NCI-H1092 treated with DMSO at 0.1 percent for 48 hours (cell line): ENCODE results near the gene AP4M1.
"Not testable (repeated sequence)": the region's sequence is repeated elsewhere in the genome, so short reads cannot be mapped to it uniquely, and the experiment has no call there.

Source experiments
- DNase-seq: peaks from one replicate; lab custom pipeline; 2025; lab: John Stamatoyannopoulos, UW

Gene AP4M1

DNA sequence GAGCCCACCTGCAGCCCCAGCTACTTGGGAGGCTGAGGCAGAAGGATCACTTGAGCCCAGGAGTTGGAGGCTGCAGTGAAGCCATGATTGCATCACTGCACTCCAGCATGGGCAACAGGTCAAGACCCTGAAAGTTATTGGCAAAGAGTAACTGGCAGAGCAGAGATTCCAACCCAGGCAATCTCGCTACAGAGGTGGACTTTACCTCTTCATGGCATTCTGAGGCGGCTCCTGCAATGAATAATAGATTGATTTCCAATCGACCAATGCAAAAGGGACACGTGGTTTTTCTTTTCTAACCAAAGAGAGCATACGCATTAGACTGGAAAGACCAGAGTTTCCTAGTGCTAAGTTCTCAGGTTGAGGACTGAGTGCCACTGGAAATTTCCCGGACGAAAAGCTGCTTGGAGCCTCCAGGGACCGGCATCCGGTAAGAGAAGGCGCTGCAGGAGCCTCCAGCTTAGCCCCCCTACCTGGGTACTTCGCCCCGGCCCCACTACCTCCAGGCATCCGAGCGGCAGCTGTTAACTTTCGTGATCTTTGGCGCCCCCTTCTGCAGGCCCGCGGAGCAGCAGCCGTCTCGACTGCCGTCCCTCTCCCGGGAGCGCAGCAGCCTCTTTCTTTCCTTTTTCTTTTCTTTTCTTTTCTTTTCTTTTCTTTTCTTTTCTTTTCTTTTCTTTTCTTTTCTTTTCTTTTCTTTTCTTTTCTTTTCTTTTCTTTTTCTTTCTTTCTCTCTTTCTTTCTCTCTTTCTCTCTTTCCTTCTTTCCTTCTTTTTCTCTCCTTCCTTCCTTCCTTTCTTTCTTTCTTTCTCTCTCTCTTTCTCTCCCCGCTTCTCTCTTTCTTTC is 29.4 kb downstream of the AP4M1 start:
- peak; percentile 80 for DNase-seq

DNA sequence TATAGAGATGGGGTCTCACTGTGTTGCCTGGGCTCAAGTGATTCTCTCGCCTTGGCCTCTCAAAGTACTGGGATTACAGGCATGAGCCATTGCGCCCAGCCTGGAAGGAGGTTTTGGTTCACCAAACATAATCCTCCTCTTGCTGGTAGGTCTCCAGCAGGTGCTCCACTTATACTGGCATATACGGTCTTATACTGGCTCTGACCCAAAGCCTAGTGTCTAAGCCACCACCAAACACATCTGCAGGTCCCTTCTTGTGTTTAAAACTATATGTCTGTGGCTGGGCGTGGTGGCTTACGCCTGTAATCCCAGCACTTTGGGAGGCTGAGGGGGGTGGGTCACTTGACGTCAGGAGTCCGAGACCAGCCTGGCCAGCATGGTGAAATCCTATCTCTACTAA is 30.7 kb downstream of the AP4M1 start:
- peak; percentile 10 for DNase-seq

DNA sequence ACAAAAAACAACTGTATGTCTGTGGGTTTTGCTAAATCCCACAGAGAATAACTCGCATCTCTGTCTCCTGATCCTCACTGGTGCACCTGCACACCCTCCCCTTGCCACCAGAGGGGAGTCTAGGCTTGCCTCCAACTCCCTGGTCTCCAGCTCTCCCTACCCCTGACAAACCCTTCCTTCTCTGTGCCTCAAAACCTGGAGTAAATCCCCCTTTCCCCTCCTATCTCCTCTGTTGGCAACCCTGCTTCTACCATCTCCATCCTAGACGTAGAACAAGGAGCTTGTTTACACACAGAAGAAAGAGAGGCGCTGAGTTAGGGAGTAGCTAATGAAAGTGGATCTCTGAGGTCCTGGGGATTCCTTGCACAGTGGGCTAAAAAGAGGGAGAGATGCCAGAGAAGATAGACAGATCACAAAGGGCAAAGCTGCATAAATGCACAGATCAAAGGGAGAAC is 31.3 kb downstream of the AP4M1 start:
- DNase-seq: peak; percentile 62

DNA sequence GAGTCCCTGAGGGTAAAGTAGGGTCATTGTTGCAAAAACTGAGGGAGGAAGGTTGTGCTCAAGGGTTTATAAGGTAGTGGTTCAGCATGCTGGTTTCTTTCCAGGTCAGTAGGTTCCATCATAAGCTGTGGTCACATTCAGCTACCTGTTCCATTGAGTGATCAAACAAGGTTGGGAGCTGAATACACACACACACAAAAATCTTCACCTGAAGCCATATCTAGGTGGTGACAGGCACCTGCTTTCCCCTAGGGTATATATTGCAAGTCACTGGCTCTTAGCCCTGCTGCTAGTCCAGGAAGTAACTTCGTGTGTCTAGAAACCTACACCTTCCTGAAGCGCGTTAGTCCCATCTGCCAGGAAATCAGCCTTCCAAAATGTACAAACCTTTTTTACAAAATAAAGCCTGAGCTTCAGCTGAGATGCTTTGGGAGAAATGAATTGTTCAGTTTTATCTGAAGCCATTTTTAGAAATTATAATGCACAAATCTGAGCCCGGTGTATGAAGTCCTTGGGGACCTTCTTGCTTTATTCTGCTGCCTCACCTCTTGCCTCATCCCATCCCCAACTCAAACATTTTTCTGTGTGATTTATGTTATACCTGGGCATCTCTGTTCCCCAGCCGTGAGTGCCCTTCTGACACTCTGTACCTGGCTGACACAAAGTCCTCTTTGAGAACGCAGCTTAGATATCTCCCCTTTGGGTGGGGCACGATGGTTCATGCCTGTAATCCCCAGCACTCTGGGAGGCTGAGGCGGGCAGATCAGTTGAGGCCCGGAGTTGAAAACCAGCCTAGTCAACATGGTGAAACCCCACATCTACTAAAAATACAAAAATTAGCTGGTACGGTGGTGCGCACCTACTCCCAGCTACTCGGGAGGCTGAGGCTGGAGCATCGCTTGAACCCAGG is 36.7 kb downstream of the AP4M1 start:
- DNase-seq: no peak

DNA sequence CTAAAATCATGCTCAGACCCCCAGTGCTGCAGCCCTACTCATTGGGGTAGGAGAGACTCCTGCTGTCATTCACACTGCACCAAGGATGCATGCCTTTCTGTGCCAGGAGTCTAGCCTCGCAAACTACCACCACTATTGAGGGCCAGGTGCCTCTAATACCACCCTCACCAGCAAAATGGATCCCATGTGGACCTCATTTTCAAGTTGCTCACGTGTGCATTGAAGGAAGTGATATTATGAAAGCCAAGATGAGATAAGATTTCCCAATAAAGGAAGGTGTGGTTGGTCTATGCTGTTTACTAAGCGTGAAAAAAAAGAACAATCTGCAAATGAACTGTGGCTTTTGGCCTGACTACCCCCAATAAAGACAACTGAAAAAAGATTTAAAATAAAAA is 40.1 kb downstream of the AP4M1 start:
- no peak for DNase-seq

DNA sequence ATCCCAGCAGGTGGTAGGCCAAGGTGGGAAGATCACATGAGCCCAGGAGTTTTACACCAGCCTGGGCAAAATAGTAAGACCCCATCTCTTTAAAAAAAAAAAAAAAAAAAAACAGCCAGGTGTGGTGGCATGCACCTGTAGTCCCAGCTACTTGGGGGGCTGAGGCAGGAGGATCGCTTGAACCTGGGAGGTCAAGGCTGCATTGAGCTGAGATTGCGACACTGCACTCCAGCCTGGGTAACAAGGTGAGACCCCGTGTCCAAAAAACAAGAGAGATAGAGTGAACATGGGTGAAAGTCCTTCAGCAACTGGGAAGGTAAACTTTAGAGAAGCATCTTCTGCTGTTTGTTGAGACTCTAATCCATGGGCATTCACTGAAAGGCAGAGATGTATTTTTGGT is 41.0 kb downstream of the AP4M1 start:
- DNase-seq: no peak

DNA sequence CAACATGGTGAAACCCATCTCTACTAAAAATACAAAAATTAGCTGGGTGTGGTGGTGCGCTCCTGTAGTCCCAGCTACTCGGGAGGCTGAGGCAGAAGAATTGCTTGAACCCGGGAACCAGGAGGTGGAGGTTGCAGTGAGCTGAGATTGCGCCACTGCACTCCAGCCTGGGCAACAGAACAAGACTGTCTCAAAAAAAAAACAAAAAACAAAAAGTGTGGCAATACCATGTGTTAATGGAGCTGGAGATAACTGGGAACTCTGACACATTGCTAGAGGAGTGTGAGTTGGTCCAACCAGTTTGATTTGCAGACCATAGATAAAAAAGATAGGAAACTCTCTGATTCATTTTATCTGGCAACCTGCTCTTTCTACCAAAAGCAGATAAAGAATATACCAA is 44.9 kb downstream of the AP4M1 start:
- not testable (repeated sequence) for DNase-seq

DNA sequence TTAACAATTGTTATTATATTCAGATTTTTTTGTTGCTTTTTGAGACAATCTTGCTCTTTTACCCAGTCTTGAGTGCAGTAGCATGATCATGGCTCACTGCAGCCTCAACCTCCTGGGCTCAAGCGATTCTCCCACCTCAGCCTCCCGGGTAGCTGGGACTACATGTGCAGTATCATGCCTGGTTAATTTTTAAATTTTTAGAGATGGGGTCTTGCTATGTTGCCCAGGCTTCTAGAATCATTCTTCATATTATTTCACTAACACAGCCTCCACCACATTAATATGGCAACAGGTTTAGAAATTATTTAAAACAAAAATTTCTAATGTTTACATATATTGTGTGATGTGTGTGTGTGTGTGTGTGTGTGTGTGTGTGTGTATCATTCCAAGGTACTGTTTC is 45.8 kb downstream of the AP4M1 start:
- DNase-seq: no peak

DNA sequence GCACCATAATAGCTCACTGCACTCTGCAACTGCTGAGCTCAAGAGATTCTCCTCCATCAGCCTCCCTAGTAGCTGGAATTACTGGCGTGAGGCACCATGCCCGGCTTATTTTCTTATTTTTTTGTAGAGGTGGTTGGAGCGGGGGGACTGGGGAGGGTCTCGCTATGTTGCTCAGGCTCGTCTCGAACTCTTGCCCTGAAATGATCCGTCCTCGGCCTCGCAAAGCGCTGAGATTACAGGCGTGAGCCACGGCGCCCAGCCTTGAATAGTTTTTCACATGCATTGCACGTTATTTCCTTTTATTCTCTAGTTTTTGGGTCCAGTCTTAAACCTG is 46.7 kb downstream of the AP4M1 start:
- no peak for DNase-seq

DNA sequence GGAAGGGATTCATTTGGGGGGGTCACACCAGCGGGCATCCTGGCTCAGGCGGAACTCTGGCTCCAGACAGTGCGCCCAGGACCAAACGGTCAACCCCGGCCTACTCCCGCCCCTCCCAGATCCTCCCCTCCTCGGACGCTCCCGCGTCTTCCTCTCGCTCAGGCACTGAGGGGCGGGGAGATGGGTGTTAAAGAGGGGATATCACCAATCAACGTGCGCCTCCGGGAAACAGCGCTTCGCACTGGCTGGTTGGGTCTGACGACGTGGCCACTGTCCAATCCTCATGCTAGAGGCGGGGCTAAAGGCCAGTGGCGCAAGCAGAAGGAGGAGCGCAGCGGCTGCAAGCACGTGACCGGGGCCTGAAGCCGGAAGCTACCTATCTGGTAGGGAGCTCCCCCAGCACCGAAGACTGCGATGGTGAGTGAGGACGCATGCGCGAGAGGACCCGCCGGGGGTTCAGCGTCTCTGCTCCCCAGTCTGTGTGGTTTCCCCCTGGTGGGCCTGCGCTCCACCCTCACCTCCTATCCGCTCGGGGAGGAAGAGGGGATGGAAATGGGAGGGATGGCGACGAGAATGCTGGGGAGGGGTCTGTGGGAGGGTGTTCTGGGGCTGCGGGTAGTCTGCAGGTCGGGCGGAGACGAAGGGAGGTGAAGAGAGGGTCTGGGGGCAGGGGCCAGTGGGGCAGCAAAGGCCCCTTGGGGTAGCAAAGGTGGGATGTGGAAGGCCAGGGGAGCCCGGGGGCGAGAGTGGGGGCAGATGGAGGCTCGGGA is 47.3 kb downstream of the AP4M1 start, which contains the start of gene LAMTOR4:
TSS of gene LAMTOR4 (plus strand) at position 360 of the 770 bp plus-strand sequence. CDS start at position 415, 55 bp downstream.
- peak; percentile 99 for DNase-seq

DNA sequence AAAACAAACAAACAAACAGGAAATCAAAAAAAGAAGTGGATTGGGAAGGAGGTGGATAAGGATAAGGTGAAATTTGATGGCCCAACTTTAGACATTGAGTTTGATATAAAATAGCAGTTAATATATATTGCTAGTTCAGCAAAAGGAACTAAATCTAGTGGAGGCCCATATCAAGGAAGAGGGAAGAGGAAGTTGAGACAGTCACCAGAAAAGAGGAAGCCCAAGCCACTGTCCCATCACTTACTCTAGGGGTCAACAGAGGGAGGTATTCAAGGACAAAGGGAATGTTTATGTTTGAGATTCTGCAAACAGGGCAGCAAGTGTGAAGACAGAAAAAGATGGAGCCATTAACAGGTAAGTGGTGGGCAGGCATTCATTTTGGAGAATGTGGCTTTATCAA is 51.0 kb downstream of the AP4M1 start:
- no peak for DNase-seq

DNA sequence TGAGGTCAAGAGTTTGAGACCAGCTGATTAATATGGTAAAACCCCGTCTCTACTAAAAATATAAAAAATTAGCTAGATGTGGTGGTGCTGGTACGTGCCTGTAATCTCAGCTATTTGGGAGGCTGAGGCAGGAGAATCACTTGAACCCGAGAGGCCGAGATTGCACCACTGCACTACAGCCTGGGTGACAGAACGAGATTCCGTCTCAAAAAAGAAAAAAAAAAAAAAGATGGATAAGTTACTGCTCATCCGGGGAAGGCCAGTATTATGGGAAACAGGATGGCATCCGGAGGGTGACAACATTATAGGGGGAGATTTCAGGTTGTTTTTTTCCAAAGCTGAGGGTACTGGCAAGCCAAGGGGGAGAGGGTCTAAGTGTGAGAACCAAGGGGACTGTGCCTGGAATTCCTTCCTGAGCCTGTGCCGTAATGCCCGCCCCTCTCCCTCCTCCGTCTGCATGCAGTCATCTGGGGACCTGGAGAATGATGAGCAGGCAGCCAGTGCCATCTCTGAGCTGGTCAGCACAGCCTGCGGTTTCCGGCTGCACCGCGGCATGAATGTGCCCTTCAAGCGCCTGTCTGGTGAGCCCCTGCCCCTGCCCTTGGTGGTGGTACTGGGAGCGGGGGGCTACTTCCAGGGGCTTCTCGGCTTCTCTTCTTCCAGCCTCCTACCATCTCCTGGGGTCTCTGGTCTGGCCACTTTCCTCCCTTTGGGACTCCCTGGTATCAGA is 51.7 kb downstream of the AP4M1 start:
- no peak for DNase-seq

DNA sequence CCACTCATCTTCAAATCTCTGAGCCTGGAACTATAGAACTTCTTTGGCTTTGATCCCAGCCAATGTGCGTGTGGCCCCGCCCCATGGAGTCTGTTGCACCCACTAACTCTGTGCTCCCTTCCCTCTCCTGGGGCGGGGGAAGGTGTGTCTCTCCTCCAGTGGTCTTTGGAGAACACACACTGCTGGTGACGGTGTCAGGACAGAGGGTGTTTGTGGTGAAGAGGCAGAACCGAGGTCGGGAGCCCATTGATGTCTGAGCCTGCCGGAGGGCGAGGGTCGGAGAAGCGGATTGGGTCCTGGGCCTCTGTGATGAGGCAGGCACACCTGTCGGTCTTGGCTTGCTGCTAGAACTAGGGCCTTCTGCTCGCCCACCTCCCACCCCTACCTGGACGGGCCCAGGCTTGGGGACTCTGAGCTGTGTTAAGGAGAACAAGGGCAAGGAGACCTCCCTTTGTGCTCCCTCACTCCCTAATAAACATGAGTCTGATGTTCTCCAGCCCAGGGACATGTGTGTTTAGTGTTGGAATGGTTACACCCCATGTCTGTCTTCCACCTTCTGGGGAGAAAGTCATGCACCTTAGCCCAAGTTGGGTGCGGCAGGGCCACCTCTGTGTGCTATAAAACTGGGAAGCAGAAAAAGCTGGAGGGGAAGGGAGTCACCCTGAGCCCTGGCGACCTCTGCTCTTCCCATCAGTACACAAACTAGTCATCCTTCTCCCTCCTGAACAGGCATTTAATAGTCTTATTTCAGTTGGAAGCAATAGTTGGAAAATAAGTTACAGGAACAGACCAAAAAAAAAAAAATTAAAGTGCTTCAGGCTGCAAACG is 52.5 kb downstream of the AP4M1 start:
- no peak for DNase-seq

DNA sequence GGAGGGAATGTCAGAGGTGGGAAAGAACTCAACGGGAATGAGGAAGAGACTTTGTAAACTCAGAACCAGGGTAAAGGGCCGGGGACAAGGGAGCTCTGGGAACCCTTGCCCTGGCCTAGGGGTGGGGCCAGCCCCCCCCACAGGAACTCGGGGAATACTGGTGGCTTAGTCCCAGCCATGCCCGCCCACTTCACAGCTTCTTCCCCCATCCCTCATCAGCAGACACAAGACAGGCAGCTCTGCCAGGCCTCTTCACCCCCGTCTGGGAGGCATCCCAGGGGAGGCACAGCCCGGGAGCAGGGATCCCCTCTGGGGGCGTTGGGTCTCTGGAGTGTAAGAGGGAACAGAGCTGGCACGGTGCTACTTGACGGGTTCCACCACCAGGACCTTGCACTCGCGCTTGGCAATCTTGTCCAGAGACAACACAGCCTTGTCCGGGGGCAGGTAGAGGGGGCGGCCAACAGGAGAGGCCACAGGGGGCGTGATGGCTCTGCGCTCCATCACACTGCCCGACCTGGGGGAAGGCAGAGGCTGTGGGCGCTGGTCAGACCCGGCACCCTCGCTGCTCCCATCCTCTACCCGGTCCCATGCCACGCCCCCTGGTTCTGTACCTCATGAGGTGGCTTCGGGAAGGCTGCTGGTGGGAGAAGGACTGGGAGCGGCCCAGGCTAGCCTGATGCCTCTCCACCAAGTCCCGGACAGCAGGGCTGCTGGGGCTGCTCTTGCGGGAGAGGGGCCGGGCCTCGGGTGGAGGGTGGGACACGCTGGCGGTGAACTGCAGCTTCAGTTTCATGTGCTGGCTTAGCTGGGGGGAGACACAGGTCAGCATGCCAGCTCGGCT is 53.4 kb downstream of the AP4M1 start:
- DNase-seq: no peak

DNA sequence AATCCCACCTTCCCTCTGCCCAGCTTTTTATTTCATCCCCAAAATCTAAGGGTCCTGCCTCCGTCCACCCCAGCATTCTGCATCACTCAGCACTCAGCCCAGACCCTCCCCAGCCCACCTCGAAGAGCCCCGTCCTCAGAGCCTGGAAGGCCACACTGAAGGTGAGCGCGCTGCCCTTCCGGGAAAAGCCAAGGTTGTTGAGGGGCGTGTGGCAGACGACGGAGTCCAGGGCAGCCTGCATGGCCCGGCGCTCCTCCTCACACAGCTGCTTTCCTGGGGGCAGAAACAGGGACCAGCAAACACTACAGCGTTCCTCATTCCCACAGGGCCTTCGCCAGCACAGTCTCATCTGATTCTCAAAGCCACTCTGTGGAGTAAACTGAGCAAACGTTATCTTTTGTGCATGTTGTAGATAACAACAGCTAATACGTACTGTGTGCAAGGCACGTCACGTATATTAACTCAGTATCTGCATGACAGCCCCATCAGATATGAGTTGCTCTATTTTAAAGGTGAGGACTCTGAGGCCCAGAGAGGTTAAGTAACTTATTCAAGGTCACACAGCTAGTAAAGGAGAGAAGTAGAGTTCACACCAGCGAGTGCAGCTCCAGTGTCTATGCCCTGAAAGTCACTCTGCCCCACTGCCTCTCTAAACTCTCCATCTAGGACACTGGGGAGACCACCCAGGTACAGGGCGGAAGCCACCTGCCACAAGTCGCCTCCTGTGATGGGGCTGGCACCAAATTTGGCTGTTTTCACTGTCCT is 54.3 kb downstream of the AP4M1 start:
- DNase-seq: no peak

DNA sequence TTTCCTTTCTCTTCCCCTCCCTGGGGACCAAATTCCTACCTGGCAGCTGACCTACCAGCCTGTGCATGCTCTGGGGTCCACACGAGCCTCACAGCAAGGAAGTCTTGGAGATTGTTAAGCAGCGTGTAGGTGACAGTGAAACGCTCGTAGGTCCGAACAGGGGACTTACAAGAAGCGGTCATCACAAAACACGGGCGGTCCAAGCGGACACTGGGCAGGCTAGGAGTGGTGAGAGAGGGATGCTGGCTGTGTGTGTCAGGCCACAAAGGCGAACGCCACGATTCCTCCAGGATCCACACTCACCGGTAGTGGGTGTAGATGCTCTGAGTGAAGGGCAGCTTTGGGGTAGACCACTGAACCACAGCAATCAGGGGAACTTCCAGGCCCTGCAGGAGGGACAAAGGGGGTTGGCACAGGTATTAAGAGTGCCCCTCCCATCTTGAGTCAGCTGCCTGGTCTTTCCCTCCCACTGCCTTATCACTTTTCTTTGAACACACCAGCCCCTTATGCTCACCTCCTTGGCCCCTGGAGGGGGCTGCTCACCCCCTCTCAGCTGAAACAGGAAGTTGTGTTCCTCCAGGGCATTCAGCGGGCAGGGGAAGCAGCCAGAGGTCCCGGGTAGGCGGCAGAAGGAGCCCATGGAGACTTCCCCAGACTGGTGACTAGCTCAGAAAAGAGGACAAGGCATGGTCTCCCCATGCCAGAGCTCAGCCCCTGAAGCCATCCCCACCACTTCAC is 55.1 kb downstream of the AP4M1 start:
- DNase-seq: no peak

DNA sequence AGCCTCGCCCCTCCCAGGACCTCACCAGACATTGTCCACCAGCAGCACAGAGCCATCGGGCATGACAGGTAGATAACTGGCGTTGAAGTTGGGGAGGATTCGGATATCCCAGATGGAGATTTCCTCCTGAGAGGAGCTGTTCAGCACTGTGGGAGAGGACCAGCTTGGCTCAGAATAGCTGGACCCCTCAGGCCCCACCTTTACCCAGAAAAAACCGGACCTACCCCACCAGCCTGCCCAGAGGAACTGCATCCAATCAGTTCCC is 55.6 kb downstream of the AP4M1 start:
- DNase-seq: no peak
